NT2/D1 (cell line): ENCODE data around the gene KDM6B.

Experiments
- DNase-seq: peaks from one replicate; pipeline ENCODE4 v3.0.0-alpha.2; 2011; ENCODE audit warnings: low read depth, low spot score
- H3K27me3 ChIP-seq: 2 replicates; pipeline ENCODE4 v1.6.0; 2011; ENCODE audit warnings: mild to moderate bottlenecking; ENCODE audit not compliant: insufficient read length, insufficient read depth
- H3K36me3 ChIP-seq: 2 replicates; pipeline ENCODE4 v1.6.1; 2011; ENCODE audit warnings: mild to moderate bottlenecking, low read length, mixed read lengths; ENCODE audit not compliant: insufficient read depth, insufficient read length
- H3K4me1 ChIP-seq: 2 replicates; pipeline ENCODE4 v1.5.1; 2011; ENCODE audit not compliant: insufficient read depth, insufficient read length
- H3K4me3 ChIP-seq: 2 replicates; pipeline ENCODE4 v1.5.1; 2011; ENCODE audit warnings: low read depth; ENCODE audit not compliant: insufficient read length
- H3K9ac ChIP-seq: 2 replicates; pipeline ENCODE4 v1.6.0; 2011; ENCODE audit warnings: low read depth; ENCODE audit not compliant: insufficient read length
- H3K9me3 ChIP-seq: 2 replicates; pipeline ENCODE4 v1.5.1; 2011; ENCODE audit warnings: mild to moderate bottlenecking, low read length; ENCODE audit not compliant: insufficient read depth
- SUZ12 ChIP-seq: IDR thresholded peaks from 2 replicates; pipeline ENCODE4 v1.6.1; 2011; ENCODE audit not compliant: insufficient read length, insufficient read depth; ENCODE audit errors: extremely low read depth
- YY1 ChIP-seq: IDR thresholded peaks from 2 replicates; pipeline ENCODE4 v1.6.1; 2011; ENCODE audit not compliant: insufficient read length, insufficient read depth
- ZNF274 ChIP-seq: IDR thresholded peaks from 2 replicates; pipeline ENCODE4 v1.6.1; 2011; ENCODE audit warnings: mild to moderate bottlenecking, low read depth, low read length

Gene KDM6B

DNA sequence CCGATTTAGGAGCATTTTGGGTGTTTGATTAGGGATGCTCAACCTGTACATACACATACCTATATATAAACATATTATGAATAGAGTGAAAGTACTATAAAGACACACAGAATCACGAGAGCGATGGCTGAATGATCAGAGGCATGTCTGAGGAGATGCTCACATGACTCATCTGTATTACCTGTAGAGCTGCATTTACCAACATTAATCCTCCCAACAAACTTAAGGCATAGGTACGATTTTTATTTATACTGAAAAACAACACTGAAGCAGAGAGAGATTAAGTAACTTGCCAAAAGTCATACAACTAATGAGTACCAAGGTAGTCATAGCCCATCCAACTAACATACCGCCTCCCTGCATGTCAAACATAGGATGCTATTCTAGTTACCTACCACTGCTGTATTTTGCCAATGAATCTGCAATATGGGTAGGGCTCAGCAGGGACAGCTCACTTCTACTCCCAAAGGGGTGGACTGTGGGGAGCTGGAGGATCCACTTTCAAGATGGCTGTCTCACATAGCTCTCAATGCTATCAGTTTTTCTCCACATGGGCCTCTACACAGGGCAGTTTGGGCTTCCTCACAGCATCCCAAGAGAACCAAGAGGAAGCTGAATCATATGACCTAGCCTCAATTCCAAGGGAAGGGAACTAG lies 31.1 kb downstream of the KDM6B start:
- no peak overlapping the region for H3K4me3 ChIP-seq
- peaks cover 5% of the 10 kb centered on the region; the same call in 1 of the 2 replicates for H3K9me3 ChIP-seq
- no peak overlapping the region for H3K9ac ChIP-seq
- peaks cover 31% of the 10 kb centered on the region for H3K36me3 ChIP-seq
- TF ChIP-seq YY1 (no peak), SUZ12 (no peak), ZNF274 (no peak)
- no peaks in the 10 kb centered on the region for H3K27me3 ChIP-seq
- no peaks in the 10 kb centered on the region for H3K4me1 ChIP-seq
- DNase-seq = no peak

DNA sequence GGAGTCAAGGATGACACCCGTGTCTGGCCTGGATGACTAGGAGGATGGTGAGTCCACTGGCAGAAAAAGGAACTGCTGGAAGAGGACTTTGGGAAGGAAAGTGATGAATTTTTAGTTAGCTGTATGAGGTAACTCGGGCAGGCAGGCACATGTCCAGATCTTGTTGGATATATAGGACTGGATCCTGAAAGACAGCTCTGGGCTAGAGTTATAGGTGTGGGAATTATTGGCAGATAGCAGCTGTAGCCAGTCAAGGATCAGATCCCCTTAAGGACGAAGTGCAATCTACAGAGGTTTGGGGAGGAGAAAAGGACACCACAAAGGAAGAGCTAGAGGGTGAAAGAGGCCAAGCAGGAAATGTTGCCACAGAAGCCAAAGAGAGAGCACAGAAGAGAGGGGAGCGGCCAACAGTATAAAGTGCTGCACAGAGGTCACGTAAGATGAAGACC lies 33.9 kb downstream of the KDM6B start:
- Histone ChIP-seq H3K9me3 (peaks cover 5% of the 10 kb centered on the region; the same call in 1 of the 2 replicates), H3K4me3 (no peak overlapping the region), H3K27me3 (no peaks in the 10 kb centered on the region), H3K9ac (no peak overlapping the region), H3K4me1 (no peaks in the 10 kb centered on the region), H3K36me3 (peaks cover 11% of the 10 kb centered on the region)
- DNase-seq = no peak
- TF ChIP-seq YY1 (no peak), ZNF274 (no peak), SUZ12 (no peak)

DNA sequence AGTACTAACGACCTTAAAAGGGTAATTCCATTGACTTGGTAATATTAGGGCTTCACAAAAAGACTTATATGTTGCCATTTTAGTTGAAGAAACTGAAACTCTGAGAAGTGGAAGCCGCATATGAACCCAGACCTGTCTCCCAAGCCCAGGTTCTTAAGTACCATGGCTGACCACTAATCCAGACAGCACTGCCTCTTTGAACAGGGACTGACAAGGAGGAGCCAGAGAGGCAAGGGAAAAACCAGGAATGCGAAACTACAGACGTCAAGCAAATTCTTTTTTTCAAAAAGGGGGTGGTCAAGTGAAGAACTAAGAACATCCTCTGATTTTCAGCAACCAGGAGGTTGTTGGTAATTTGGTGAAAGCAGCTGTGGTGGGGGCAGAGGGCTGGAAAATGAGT lies 39.0 kb downstream of the KDM6B start:
- TF ChIP-seq ZNF274 (no peak), YY1 (no peak), SUZ12 (no peak)
- Histone ChIP-seq H3K9ac (no peak overlapping the region), H3K36me3 (no peaks in the 10 kb centered on the region)

DNA sequence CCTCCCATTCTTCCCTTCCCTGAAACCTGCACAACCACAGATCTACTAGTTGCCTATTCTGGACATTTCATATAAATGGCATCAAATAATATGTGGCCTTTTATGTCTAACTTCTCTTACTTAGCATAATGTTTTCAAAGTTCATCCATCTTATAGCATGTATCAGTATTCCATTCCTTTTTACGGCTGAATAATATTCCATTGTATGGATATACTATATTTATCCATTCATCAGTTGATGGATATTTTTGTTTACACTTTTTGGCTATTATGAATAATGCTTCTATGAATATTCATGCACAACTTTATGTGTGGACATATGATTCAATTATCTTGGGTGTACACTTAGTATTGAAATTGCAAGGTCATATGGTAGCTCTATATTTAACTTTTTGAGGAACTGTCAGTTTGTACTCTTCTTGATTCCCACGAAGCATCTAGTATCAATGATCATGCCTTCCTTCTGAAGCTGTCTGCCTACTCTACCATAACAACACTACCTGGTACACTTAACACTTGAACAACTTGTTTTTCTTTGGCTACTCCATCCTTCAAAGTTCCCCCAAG lies 41.9 kb downstream of the KDM6B start:
- Histone ChIP-seq H3K27me3 (no peaks in the 10 kb centered on the region), H3K9me3 (no peaks in the 10 kb centered on the region), H3K4me3 (no peak overlapping the region), H3K9ac (no peak overlapping the region), H3K4me1 (no peaks in the 10 kb centered on the region), H3K36me3 (peaks cover 20% of the 10 kb centered on the region)
- no peak for DNase-seq
- TF ChIP-seq YY1 (no peak), ZNF274 (no peak), SUZ12 (no peak)

More for the DNA sequence above, 39.0 kb downstream of the KDM6B start:
- DNase-seq = no peak
- no peaks in the 10 kb centered on the region for H3K4me1 ChIP-seq
- no peak overlapping the region for H3K4me3 ChIP-seq
- H3K27me3 ChIP-seq = no peaks in the 10 kb centered on the region
- no peaks in the 10 kb centered on the region for H3K9me3 ChIP-seq

DNA sequence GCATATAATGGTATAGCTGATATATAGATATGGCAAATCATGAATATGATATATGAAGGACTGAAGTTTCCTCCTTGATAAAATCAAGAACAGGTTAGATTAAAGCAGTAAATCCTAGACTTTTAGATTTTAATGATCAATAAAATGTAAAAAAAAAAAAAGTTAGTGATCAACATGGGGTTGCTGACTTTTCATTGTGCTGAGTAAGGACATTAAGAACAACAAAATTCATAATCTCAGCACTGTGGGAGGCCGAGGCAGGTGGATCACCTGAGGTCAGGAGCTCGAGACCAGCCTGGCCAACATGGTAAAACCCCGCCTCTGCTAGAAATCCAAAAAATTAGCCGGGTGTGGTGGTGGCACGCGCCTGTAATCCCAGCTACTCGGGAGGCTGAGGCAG lies 44.2 kb downstream of the KDM6B start:
- Histone ChIP-seq H3K9ac (no peak overlapping the region), H3K9me3 (no peaks in the 10 kb centered on the region), H3K36me3 (peaks cover 33% of the 10 kb centered on the region), H3K4me3 (no peak overlapping the region), H3K27me3 (no peaks in the 10 kb centered on the region), H3K4me1 (no peaks in the 10 kb centered on the region)
- no peak for DNase-seq
- TF ChIP-seq SUZ12 (no peak), YY1 (no peak), ZNF274 (no peak)

DNA sequence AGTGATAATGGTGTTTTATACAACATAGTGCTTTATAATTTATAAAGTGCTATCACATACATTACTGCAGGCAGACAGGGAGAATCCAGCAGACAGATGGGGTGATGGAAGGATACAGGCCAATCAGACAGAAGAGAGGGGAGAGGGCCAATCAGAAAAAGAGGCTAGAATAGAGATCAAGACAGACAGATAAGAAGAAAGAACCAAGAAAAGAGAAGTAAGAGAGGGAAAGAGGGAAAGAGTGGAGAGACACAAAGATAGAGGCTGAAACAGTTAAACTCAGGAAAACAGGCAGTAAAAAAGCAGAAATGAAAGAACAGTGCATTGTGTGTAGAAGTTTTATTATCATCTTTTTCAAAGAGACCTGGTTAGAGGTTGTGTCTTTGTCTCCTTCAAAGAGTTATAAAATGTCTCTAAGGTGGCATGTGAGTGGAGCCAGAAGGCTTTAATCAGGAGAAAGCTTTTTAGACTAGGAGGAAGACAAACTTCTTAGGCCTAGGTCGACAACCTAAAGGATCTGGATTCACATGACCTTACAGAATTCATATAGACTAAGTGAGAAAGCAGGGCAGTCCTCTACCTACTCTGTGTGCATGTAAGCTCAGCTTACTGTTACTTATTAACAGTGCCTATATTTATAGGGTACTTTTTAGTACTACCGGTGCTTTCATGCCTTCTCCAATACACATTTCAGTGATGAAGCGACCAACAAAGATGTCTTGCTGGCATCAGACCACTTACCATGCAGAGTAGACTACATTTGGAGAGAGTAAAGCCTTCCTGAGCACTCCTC lies 46.3 kb downstream of the KDM6B start:
- Histone ChIP-seq H3K36me3 (peaks cover 33% of the 10 kb centered on the region), H3K27me3 (no peaks in the 10 kb centered on the region), H3K9ac (no peak overlapping the region), H3K4me1 (no peaks in the 10 kb centered on the region), H3K4me3 (no peak overlapping the region), H3K9me3 (no peaks in the 10 kb centered on the region)
- TF ChIP-seq YY1 (no peak), ZNF274 (no peak), SUZ12 (no peak)
- no peak for DNase-seq

DNA sequence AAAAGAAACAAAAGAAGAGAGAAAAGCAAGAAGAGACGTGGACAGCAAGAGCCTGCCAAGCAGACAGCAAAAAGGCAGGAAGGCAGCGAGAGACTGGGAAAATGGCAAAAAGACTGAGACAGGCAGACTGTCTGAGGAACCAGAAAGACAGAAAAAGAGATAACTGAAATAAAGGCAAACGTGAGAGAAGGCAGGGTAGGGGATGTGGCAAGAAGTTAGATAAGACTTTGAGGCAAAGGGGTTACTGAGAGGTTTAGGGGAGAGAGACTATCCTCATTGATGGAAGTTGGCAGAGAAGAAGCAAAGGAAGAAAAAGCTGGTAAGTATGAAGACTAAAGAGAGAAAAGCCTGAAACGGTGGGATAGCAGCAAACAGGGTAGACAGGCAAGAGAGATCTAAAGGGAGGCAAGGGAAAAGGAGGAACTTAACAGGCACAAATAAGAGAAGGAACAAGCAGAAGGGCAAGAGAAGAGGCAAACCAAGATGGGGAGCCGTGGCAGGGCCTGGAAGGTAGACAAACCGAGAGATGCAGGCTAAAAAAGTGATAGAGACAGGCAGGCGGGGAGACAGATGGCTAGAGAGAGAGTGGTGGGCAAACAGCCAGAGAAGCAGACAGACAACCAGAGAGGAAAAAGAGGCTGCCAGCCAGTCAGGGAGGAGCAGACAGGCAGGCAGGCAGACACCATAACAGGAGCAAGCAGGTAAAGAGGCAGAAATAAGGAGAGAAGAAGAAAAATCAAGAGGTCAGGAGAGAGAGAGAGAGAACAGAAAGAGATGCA lies 47.4 kb downstream of the KDM6B start:
- DNase-seq = no peak

More for the DNA sequence above, 47.4 kb downstream of the KDM6B start:
- Histone ChIP-seq H3K27me3 (no peaks in the 10 kb centered on the region), H3K4me1 (peaks cover 2% of the 10 kb centered on the region), H3K4me3 (no peak overlapping the region), H3K9me3 (no peaks in the 10 kb centered on the region), H3K9ac (no peak overlapping the region), H3K36me3 (peaks cover 33% of the 10 kb centered on the region)
- TF ChIP-seq SUZ12 = no peak
- no peak for TF ChIP-seq YY1
- TF ChIP-seq ZNF274 = no peak
